Right cardiac atrium (tissue), 5 donors: ENCODE measurements around the gene COPS4. TPM values are rescaled to one million over a fixed set of nuclear protein-coding genes. Genes with fewer than 3 reads are reported as not detected.
A peak's percentile ranks its signal among the peaks of the same experiment; 100 is the strongest.
"Not testable (repeated sequence)": the region's sequence is repeated elsewhere in the genome, so short reads cannot be mapped to it uniquely, and the experiment has no call there.

ENCODE experiments used
- ATAC-seq, 2 donors: fragments of 200-7000 bp; cut with Tn5 transposase; one replicate each; pipeline versions ENCODE4 v1.8.0 to v1.9.1; 2020; ENCODE audit warnings: moderate library complexity in 2 of 2, mild to moderate bottlenecking in 1 of 2
- DNase-seq, 3 donors: peaks; one replicate each; pipeline ENCODE4 v3.0.0-alpha.2; 2020
- H3K27ac ChIP-seq: one replicate; pipeline ENCODE4 v1.5.1; 2013; ENCODE audit warnings: mild to moderate bottlenecking, low read length, control low read depth, moderate library complexity
- H3K27me3 ChIP-seq: one replicate; pipeline ENCODE4 v1.6.1; 2013; ENCODE audit not compliant: control insufficient read depth, insufficient read depth
- H3K4me1 ChIP-seq: one replicate; pipeline ENCODE4 v1.6.1; 2013; ENCODE audit warnings: low read length; ENCODE audit not compliant: control insufficient read depth, insufficient read depth
- H3K4me3 ChIP-seq: one replicate; pipeline ENCODE4 v1.5.1; 2013; ENCODE audit warnings: low read length, control low read depth
- H3K9me3 ChIP-seq: one replicate; pipeline ENCODE4 v1.6.1; 2013; ENCODE audit warnings: low read length; ENCODE audit not compliant: control insufficient read depth
- WGBS: extraction: QIAGEN DNeasy Blood & Tissue Kit; methylation state at CpG from one replicate; pipeline ENCODE4 v1.1.7; 2013; 5-methylcytosine and 5-hydroxymethylcytosine counted together
- intact Hi-C, 4 donors: fragments of 100-400 bp; cut with DNase I; formaldehyde crosslinking; loops; one replicate each; pipeline versions ENCODE4 v1.11.0 to v1.14.0; 2022 to 2023
- polyA plus RNA-seq: library from polyadenylated mRNA; stranded (reverse); fragments of 200-250 nt; gene quantifications from one replicate; pipeline ENCODE4 v1.2.3, GENCODE V29; 2013
- total RNA-seq, 4 donors: library from RNA; stranded (reverse); fragmentation: NEBNext Ultra II Directional; extraction: Animal tissue kit (Norgen Biotek cat#: 25700); gene quantifications; one replicate each; pipeline ENCODE4 v1.2.1, GENCODE V29; 2021
- donor health status: healthy with polysubstance abuse.
- donor health status: DM: no; HTN: yes; CAD: no.
- donor health status: DM: no; HTN: no; CAD: no.
- donor health status: DM: no; HTN: yes; CAD: no; lungs with severe emphysema.
- donor health status: DM: yes; HTN: yes; CAD: no.

COPS4 gene
- total and polyA plus RNA-seq, 5 donors = 40.3 to 54.8 (median 47.7) TPM

DNA sequence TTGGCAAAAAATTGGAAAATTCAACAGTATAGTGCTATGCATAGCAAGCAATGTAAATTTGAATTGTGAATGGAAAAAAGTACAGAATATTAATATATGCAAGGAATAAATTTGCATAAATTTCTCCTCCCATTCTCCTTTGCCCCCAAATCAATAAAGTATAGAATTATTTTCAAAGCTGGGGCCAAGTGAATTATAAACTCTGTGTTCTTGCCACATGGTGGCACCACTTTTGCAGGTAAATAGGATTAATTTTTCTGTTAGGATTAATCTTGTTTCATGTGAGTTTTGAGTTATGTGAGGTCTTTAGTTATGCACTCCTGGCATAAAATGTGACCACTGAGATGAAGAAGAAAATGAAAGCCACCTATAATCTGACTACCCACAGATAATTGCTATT lies 19.9 kb downstream of the COPS4 start:
- ATAC-seq (no peak), DNase-seq (no peak)
- no peaks in the 10 kb centered on the region for H3K27me3 ChIP-seq
- intact Hi-C loops = no loop called here
- no peak overlapping the region for H3K4me3 ChIP-seq
- no peak overlapping the region for H3K27ac ChIP-seq
- H3K9me3 ChIP-seq = no peaks in the 10 kb centered on the region
- no peaks in the 10 kb centered on the region for H3K4me1 ChIP-seq

DNA sequence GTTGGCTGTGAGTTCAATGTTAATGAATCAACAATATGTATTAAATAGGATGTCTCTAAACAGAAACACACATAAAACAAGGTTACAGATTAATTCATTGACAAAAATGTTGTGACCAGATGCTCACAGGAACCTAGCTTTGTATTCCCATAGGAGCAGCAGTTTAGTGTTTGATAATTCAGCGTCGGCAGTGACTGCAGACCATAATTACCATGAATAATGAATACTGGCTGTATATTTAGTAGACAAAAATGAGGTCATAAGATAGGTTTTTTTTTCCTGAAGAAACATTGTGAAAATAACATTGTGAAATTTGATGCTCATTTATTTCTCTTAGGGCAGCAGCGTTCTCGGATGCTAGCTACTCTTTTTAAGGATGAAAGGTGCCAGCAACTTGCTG lies 27.8 kb downstream of the COPS4 start:
- Histone ChIP-seq H3K9me3 (no peaks in the 10 kb centered on the region), H3K4me1 (no peaks in the 10 kb centered on the region), H3K27ac (no peak overlapping the region), H3K27me3 (no peaks in the 10 kb centered on the region), H3K4me3 (no peak overlapping the region)
- intact Hi-C loops = no loop called here
- 75% methylated on average over 4 of the region's 4 CpGs for WGBS
- ATAC-seq = no peak
- no peak for DNase-seq

DNA sequence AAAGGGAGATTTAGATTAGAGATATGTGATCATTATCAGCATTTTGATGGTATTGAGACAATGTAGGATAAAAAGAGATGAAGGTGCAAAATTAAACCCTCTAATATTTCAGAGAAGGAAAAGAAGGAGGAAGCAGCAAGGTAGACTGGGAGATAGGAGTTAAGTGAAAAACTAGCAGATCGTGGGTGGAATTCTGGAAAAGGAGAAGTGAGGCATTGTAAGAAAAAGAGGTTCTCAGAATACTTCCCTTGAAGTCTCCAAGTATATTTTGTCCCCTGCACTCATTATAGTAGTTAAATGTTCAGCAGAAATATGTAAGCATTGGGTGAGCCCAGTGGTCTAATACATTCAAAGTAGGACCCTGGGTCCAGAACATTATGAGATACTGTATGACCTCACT lies 30.3 kb downstream of the COPS4 start:
- WGBS = 79% methylated on average over 1 of the region's 1 CpG
- ATAC-seq (no peak), DNase-seq (no peak)
- no peaks in the 10 kb centered on the region for H3K9me3 ChIP-seq
- no peaks in the 10 kb centered on the region for H3K27me3 ChIP-seq
- intact Hi-C loops = no loop called here
- no peaks in the 10 kb centered on the region for H3K4me1 ChIP-seq
- no peak overlapping the region for H3K4me3 ChIP-seq
- H3K27ac ChIP-seq = no peak overlapping the region

- intact Hi-C loops = no loop called here
- Histone ChIP-seq H3K27ac (no peak overlapping the region), H3K4me1 (no peaks in the 10 kb centered on the region), H3K9me3 (no peaks in the 10 kb centered on the region), H3K4me3 (no peak overlapping the region), H3K27me3 (no peaks in the 10 kb centered on the region)
- ATAC-seq (no peak), DNase-seq (no peak)
- WGBS = 93% methylated on average over 10 of the region's 10 CpGs
Observed at GRCh38 chr4:83067058-83067639, 32.2 kb downstream of the COPS4 start.

GRCh38 chr4:83071116-83071515 lies 36.1 kb downstream of the COPS4 start:
- ATAC-seq = no peak
- H3K27me3 ChIP-seq = no peaks in the 10 kb centered on the region
- no peaks in the 10 kb centered on the region for H3K4me1 ChIP-seq
- DNase-seq = no peak
- intact Hi-C loops = loop anchor here in 1 of 4 donors (10.0 kb wide), 1 partner anchor 194 kb away; no protein-coding TSS in a partner anchor
- no peaks in the 10 kb centered on the region for H3K9me3 ChIP-seq
- no peak overlapping the region for H3K4me3 ChIP-seq
- 88% methylated on average over 1 of the region's 1 CpG for WGBS
- no peak overlapping the region for H3K27ac ChIP-seq

DNA sequence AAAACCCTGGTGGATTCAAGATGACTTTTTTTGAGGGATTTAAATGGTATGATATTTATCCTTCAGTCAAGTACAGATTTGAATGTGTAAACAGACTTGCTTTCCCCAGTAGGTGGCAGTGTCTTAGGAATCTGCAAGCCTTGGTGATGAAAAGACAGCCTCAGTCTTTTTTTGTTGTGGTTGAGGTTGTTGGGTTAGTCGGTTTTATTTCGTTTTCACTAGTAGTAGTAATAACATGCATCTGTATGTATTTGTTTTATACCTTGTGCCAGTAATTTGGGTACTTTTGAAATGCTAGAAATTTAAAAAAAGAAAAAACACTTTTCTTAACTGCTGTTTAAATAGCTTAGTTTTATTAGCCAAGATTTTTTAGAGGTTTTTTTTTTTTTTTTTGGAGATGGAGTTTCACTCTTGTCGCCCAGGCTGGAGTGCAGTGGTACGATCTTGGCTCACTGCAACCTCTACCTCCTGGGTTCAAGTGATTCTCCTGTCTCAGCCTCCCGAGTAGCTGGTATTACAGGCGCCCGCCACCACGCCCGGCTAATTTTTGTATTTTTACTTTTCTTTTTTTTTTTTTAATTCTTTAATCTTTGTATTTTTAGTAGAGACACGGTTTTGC lies 39.2 kb downstream of the COPS4 start:
- H3K4me1 ChIP-seq = no peaks in the 10 kb centered on the region
- H3K4me3 ChIP-seq = no peak overlapping the region
- no peak overlapping the region for H3K27ac ChIP-seq
- DNase-seq (no peak), ATAC-seq (peak; percentile 56 to 71)
- WGBS = 80% methylated on average over 10 of the region's 10 CpGs
- no peaks in the 10 kb centered on the region for H3K9me3 ChIP-seq
- intact Hi-C loops = loop anchor here in 1 of 4 donors (10.0 kb wide), 1 partner anchor 191 kb away; no protein-coding TSS in a partner anchor
- no peaks in the 10 kb centered on the region for H3K27me3 ChIP-seq

GRCh38 chr4:83074783-83075182 lies 39.8 kb downstream of the COPS4 start:
- H3K27ac ChIP-seq, H3K9me3 ChIP-seq, H3K4me3 ChIP-seq, H3K4me1 ChIP-seq, DNase-seq, ATAC-seq, H3K27me3 ChIP-seq: not testable (repeated sequence)
- intact Hi-C loops = loop anchor here in 2 of 4 donors (5.0 to 10.0 kb wide), 2 partner anchors 183 to 190 kb away; no protein-coding TSS in a partner anchor
- WGBS = 95% methylated on average over 7 of the region's 7 CpGs

GRCh38 chr4:83075311-83076095 lies 40.5 kb downstream of the COPS4 start:
- no peaks in the 10 kb centered on the region for H3K4me1 ChIP-seq
- no peaks in the 10 kb centered on the region for H3K9me3 ChIP-seq
- intact Hi-C loops = loop anchor here in 2 of 4 donors (5.0 to 10.0 kb wide), 2 partner anchors 182 to 189 kb away; no protein-coding TSS in a partner anchor
- DNase-seq (no peak), ATAC-seq (no peak)
- H3K4me3 ChIP-seq = no peak overlapping the region
- no peak overlapping the region for H3K27ac ChIP-seq
- H3K27me3 ChIP-seq = no peaks in the 10 kb centered on the region
- 78% methylated on average over 4 of the region's 4 CpGs for WGBS

DNA sequence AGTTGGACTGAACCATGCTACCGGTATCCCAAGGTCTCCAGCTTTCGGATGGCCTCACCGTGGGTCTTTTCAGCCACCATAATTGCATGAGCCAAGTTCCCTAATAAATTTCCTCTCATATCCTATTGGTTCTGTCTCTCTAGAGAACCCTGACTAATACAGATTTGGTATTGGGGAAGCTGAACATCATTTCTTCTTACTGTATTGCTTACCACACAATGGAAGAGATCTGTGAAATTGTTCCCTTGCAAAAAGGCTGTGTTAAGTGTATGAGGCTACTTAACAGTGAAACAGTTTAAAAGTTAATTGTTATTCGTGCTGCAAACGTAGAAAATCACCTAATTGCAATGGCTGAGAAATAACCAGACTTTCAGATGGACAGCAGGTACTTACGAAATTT lies 45.6 kb downstream of the COPS4 start:
- Histone ChIP-seq H3K9me3 (no peaks in the 10 kb centered on the region), H3K27me3 (no peaks in the 10 kb centered on the region), H3K4me1 (peaks cover 2% of the 10 kb centered on the region), H3K27ac (no peak overlapping the region), H3K4me3 (no peak overlapping the region)
- ATAC-seq = no peak
- intact Hi-C loops = loop anchor here in 1 of 4 donors (10.0 kb wide), 1 partner anchor 174 kb away; no protein-coding TSS in a partner anchor
- 91% methylated on average over 6 of the region's 6 CpGs for WGBS
- DNase-seq = no peak

DNA sequence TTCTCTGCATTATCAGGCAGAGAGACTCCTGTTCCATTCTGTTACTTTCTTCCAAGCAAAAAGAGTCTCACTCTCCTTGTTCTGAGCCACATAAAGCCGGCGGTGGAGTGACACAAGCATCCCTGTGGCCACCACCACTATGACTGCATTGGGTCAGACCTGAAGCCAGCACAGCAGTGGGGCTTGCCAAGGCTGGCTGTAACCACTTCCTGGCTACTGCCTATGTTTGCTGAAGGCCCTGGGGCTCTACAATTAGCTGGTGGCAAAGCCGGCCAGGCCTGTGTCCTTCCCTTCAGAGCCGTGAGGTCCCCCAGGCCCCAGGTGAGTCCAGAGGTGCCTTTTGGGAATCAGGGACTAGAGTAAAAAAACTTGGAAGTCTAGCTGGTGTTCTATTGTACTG lies 47.8 kb downstream of the COPS4 start:
- H3K4me1 ChIP-seq = peaks cover 2% of the 10 kb centered on the region
- DNase-seq (peak in 1 of 3 donors; percentile 26), ATAC-seq (peak in 1 of 2 donors; percentile 37)
- no peak overlapping the region for H3K4me3 ChIP-seq
- intact Hi-C loops = loop anchor here in 1 of 4 donors (10.0 kb wide), 1 partner anchor 172 kb away; no protein-coding TSS in a partner anchor
- WGBS = 83% methylated on average over 4 of the region's 4 CpGs
- no peaks in the 10 kb centered on the region for H3K27me3 ChIP-seq
- H3K27ac ChIP-seq = no peak overlapping the region
- no peaks in the 10 kb centered on the region for H3K9me3 ChIP-seq
